TTC549 (cell line): ENCODE measurements around the gene PHF2.
"Not testable (repeated sequence)": the region's sequence is repeated elsewhere in the genome, so short reads cannot be mapped to it uniquely, and the experiment has no call there.

Source experiments
- FAIRE-seq: peaks from 2 replicates; lab custom pipeline; 2012; peaks lifted over from hg19 to GRCh38; lab: Jason Lieb, UNC

Gene PHF2

DNA sequence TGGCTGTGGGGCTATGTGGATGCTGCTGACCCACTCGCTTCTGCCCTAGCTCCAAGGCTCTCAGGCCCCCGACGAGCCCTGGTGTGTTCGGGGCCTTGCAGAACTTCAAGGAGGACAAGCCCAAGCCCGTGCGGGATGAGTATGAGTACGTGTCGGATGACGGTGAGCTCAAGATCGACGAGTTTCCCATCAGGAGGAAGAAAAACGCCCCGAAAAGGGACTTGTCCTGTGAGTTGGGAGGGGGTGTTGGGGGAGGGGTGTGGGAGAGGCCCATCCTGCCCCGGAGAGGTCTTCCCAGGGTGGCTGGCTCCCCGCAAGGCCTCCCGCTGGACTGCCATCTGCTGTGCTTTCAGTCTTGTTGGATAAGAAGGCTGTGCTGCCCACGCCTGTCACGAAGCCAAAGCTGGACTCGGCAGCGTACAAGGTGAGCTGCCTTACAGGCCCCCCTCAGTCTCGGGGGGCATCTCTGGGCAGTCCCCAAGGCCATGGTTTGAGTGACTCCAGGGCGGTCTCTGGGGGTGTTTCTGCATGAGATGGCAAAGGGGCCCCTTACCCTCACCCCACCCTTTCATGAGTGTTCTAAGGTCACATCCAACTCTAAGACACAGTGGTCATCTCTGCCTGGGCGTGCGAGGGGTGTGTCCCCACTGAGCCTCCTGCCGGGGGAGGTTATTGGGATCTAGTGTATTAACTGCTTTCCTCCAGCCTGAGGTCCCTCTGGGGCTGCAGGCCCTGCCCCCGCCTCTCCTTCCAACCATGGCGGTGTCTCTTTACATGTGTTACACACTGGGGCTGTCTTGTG lies 89.5 kb downstream of the PHF2 start:
- FAIRE-seq = no peak

DNA sequence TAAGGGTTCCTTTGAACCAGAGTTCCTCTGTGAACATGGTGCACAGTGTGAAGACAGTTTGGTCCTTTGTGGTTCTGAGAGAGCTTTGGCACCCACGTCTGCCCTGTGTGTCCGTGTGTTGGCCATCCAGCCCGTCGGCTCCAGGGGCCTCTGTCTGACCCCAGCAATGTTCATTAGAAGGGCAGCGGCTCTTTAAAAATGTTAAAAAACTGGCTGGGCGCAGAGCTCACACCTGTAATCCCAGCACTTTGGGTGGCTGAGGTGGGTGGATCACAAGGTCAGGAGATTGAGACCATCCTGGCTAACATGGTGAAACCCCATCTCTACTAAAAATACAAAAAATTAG lies 90.0 kb downstream of the PHF2 start:
- FAIRE-seq = not testable (repeated sequence)

DNA sequence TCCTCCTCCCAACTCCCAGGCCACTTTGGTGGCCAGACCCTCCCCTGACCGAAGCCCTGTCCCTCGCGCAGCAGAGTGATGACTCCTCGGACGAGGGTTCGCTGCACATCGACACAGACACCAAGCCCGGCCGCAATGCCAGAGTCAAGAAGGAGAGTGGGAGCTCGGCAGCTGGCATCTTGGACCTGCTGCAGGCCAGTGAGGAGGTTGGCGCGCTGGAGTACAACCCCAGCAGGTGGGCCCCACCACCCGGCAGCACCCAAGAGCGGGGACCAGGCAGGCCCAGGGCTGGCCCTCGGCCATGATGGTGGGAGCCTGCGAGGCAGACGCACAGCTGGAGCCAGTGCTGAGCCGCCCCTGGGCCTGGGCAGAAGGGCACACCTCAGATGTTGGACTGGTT lies 90.6 kb downstream of the PHF2 start:
- FAIRE-seq = no peak

DNA sequence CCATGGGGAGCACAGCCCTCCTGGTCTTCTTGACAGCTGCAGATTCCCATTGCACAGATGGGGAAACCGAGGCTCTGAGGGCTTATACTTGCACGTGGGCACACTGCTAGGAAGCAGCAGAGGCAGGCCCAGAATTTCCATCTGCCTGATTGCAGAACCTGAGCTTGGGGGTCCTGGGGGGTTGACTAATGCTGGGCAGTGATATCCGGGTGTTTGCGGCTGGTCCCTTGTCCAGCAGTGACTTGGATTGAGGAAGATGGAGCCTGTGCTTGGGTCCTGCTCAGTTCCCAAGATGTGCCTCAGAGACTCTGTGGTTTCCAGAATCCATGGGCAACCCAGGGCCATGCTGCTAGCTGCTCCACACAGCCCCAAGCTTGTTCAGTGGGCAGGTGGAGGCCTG lies 91.2 kb downstream of the PHF2 start:
- no peak for FAIRE-seq

DNA sequence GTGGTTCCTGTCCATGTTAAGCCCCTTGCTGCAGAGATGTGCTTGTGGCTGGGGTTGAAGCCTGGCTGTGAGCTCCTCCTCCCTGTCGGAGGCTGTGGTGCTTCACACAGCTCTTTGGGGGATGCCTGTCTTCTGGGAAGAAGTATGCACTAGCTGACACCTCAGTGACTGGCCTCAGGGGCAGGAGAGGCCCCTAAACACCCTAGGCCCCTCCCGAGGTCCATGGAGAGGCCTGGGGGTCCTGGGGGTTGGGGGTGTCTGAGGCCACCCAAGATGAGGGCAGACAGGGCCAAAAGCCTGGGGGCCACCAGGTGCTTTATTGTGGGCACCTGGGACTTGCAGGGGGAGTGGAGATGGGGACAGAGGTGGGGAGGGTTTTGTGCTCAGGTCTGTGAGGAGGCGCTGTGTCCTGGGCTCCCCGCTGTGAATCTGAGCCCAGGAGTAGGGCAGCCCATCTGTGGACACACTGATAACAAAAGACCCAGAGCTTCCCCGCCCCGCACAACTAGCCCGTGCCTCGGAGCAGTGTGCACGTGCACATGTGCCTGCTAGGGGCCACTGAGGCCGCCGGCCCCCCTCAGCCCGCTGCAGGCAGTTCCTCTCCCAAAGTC lies 92.0 kb downstream of the PHF2 start:
- FAIRE-seq = no peak

DNA sequence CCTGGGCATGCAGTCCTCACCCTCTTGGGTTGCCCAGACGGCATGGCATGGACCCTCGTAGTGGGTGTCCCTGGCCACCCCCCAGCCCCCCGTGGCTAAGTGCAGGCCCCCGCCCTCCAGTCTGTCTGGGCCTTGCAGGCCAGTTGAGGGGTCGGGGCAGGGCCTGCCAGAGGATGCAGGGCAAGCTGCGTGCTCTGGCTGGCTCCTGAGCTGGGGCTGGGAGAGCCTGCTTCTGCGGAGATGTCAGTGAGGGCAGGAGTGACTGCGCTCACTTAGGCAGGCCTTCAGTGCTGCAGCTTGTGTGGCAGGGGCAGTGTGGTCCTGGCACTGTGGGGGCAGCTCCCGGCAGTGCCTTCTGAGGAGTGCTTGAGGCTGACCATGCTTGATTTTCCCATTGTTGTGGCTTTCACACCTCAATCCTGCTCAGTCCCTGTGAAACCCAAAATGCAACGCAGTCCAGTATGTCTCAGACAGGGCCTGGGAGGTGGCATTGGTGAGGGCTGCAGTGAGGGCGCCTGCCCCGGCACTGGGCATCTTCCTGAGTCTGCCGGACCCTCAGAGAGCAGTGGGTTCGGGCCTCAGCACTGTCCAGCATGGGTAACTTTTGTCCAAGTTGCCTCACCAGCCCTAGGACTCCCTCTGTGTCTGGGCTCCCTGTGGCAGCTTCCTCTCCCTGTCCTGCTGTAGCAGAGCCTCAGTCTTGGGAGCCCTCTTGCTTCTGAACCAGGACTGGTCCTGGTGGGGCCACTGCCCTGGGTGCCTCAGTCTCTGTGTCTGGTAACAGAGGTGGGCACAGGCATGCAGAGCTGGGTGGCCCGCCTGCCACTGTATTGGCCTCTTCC lies 93.0 kb downstream of the PHF2 start:
- no peak for FAIRE-seq

DNA sequence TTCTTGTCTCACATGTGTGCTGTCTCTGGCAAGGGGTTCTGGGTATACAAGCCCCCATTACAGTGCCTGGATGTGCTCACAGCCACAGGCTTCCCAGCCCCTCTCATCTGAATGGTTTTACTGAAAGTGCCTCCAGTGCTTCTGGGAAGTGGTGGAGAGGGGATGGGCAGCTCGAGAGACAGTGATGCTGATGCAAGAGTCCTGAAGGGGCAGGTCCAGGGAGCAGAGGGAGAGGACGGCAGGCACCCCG lies 93.5 kb downstream of the PHF2 start:
- no peak for FAIRE-seq

DNA sequence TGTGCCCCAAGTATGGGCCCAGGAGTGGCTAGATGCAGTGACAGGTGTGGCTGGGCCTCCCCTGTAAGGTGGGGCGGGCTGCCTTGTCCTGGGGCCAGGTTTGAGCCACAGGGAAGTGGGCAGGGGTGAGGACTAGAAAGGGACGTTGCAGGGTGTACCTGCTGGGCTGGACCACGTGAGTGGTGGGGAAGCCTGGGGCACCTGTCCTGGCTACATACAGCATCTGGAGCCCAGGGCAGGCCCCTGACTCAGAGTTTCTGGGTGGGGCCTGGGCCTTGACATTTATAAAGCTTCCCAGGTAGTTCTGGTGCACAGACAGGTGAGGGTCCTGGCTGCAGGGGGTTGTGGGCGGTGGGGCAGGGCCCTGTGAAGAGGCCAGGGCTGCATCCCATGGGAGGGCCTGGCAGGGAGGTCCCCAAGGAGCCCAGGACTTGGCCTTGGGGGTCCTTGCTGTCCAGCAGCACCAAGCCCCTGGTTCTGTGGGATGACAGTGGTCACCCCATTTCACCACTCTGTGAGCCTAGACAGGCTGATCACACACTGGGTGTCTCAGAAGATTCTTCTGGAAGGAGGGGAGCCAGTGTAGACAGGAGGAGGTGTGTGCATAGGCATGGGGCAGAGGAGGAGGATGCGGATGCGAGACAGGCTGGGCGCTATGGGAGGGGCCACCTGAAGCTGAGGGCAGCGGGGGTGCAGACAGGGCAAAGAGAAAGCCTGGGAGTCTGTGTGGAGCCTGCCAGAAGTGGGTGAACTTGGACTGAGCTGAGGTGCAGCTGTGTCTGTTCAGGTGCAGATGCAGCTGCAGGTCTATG lies 94.0 kb downstream of the PHF2 start:
- FAIRE-seq = no peak

DNA sequence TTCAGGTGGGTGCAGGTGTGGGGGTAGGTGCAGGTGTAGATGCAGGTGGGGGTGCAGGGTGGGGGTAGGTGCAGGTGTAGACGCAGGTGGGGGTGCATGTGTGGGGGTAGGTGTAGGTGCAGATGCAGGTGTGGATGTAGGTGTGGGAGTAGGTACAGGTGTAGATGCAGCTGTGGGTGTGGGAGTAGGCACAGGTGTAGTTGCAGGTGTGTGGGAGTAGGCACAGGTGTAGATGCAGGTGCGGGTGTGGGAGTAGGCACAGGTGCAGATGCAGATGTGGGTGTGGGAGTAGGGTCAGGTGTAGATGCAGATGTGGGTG lies 94.6 kb downstream of the PHF2 start:
- FAIRE-seq = no peak

DNA sequence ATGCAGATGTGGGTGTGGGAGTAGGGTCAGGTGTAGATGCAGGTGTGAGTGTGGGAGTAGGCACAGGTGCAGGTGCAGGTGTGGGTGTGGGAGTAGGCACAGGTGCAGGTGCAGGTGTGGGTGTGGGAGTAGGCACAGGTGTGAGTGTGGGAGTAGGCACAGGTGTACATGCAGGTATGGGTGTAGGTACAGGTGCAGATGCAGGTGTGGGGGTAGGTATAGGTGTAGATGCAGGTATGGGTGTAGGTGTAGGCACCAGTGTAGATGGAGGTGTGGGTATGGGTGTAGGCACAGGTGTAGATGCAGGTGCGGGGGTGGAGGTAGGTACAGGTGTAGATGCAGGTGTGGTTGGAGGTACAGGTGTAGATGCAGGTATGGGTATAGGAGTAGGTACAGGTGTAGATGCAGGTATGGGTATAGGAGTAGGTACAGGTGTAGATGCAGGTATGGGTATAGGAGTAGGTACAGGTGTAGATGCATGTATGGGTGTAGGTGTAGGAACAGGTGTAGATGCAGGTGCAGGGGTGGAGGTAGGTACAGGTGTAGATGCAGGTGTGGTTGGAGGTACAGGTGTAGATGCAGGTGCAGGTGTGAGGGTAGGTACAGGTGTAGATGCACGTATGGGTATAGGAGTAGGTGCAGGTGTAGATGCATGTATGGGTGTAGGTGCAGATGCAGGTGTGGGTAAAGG lies 96.1 kb downstream of the PHF2 start:
- not testable (repeated sequence) for FAIRE-seq

DNA sequence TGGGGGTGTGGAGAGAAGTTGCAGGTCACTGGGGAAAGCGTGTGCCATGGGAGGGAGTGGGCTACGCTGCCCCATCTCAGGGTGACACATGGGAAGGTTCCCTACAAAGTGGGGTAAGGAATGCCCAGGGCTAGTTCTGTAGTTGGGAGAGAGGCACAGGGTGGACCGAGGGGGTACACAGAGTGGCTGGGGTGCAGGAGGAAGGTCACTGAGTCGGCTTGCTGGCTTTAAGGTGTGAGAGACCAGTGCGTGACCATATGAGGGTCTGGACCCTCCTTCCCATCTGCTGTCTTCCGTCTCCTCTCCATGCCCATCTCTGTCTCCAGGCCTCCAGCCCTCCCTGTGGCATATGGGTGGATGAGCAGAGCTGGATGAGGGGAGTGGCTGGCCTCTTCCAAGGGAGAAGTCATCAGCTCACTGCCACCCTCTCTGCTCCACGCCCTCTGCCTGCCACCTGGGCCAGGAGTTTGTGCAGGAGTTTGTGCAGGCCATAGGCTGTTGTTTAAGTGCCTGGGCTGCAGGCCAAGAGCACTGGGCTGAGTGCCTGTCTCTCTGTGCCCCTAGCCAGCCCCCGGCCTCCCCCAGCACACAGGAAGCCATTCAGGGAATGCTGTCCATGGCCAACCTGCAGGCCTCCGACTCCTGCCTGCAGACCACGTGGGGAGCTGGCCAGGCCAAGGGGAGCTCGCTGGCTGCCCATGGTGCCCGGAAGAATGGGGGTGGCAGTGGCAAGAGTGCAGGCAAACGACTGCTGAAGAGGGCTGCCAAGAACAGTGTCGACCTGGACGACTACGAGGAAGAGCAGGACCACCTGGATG lies 96.8 kb downstream of the PHF2 start:
- FAIRE-seq = no peak

DNA sequence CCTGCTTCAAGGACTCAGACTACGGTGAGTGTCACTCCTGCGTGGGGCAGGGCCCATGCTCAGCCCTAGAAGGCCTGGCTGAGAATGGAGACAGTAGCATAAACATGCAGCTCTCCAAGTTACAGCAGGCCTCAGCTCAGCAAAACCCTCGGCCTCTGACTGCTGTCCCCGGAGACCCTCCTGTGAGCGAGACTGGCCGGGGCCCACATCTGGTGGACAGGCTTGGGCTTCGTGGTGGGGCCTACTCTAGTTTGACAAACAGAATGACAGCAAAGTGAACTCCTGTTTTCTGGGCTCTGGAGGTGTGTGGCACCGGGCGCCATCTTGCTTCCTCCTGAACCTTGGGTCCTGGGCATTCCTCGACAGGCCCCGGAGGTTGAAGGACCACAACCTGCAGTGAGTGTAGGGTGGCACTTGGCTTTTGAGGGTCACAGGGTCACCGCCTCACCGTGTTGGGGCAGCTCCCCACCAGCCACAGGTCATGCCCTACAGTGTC lies 97.5 kb downstream of the PHF2 start:
- no peak for FAIRE-seq

DNA sequence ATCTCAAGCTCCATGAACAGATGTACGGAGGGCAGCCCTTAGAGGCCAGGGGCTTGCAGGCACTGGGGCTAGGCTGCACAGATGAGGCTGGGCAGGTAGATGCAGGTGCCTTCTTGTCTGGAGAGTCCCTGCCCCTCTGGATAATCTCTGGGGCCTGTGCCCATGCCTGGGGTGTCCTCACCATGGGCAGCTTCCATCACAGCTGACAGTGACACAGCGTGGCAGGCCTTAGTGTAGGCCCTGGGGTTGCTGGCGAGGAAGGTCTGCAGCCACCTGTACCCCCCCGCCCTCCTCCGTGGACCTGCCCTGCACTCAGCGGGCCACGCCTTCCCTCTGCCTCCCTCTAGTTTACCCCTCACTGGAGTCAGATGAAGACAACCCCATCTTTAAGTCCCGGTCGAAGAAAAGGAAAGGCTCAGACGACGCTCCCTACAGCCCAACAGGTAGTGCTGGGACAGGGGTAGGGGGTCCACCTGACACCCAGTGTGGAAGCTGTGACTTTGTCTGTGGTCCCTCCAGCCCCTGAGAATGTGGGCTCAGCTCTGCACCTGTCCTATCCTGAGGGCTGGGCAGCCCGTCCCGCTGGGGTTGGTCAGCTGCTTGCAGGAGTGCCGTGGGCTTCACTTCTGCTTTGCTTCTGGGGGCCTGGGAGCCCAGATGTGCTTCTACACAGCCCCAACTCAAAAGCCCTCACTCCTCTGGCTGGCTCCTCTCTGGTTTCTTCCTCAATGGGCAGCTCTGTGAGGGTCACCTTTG lies 98.4 kb downstream of the PHF2 start:
- no peak for FAIRE-seq

DNA sequence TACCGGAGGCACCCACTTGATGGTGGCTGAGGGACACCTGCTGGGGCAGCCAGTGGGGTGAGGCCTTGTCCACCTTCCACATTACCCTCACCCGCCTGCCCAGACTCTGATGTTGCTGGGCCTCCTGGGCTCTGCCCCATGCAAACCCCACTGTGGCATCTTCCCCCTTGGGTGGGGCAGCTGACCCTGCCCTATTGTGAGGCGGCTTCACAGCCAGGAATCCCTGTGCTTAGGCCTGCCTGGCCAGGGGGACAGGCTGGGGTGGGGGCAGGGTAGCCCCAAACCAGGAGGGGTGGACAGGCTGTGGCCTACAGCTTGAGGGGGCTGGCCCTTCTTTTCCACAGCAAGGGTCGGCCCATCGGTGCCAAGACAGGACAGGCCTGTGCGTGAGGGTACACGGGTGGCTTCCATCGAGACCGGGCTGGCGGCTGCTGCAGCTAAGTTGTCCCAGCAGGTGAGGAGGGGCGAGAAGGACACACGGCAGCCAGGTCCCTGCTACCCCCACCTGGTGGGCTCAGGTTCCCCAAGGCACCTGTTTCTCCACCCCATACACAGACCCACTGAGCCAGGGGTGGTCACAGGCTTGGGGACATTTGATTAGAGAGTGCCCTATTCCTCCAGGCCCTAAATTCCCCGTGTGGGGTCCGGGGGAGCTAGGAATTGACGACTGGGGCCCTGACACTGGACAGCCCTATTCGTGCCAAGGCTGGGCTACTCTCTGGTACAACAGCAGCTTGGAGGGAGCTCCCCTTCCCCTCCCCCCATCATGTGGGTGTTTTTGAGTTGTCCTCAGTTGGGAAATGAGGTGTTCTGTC lies 99.2 kb downstream of the PHF2 start:
- FAIRE-seq = no peak

DNA sequence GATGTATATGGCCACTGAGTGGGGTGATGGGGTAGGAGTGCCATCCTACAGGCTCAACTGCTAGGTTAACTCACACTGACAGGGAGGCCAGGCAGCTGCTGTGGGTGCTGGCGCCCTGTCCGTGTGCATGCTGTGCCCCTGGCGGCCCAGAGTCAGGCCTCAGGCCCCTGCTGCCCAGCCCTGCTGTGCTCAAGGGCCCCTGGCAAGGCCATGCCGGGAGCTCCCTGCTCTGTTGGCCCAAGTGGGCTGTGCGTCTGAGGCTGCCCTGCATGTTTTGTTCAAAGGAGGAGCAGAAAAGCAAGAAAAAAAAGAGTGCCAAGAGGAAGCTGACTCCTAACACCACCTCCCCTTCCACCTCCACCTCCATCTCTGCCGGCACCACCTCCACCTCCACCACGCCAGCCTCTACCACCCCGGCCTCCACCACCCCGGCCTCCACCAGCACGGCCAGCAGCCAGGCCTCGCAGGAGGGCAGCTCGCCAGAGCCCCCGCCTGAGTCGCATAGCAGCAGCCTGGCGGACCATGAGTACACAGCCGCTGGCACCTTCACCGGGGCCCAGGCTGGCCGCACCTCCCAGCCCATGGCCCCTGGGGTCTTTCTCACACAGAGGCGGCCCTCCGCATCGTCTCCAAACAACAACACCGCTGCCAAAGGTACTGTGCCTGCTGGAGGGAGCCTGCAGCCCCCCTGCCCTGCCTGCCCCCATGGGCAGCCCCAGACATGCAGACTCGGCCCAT lies 100.1 kb downstream of the PHF2 start:
- FAIRE-seq = no peak

DNA sequence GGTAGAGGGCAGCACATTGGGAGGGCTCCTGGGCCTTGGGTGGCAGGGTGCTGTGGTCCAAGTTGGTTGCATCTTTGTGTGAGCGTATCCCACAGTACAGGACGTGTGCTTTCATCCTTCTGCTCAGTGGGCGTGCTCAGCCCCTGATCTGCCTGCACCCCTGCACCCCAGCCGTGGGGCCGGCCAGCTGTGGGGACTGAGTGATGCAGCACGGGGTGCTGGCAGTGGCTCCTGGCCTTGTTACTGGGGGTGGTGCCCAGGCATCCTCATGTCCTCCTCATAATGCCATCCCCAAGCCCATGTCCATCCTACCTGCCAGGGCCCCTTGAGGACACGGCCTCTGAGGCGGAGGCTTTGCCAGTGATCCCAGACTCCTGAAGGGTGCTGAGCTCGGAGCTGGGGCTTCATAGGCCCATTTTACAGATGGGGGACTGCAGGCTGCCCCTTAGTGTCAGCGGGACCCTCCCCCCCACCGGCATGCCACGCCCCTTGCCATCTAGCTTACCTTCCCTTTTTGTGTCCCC lies 100.7 kb downstream of the PHF2 start:
- no peak for FAIRE-seq

DNA sequence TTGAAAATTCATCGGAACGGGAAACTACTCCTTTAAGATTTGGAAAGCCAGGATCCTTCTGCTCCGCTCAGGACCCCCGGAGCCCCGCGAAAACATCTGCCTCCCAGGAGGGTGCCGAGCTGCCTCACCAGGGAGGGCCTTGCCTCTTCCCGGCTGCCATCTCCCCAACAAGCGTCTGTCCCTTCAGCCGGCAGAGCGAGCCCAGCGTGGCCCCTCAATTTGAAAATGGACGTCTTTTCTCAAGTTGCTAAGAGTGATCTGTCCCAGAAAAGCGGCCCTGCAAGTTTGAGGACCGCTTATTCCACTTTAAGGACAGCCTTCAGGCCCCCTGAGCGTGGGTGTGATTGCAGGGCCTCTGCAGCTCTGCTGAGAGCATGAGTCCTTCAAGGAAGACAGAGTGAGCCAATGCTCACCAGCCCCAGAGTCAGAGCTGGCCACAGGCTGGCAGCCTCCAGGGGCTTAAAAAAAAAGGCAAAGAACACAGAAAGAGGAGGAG lies 101.3 kb downstream of the PHF2 start:
- FAIRE-seq = no peak

DNA sequence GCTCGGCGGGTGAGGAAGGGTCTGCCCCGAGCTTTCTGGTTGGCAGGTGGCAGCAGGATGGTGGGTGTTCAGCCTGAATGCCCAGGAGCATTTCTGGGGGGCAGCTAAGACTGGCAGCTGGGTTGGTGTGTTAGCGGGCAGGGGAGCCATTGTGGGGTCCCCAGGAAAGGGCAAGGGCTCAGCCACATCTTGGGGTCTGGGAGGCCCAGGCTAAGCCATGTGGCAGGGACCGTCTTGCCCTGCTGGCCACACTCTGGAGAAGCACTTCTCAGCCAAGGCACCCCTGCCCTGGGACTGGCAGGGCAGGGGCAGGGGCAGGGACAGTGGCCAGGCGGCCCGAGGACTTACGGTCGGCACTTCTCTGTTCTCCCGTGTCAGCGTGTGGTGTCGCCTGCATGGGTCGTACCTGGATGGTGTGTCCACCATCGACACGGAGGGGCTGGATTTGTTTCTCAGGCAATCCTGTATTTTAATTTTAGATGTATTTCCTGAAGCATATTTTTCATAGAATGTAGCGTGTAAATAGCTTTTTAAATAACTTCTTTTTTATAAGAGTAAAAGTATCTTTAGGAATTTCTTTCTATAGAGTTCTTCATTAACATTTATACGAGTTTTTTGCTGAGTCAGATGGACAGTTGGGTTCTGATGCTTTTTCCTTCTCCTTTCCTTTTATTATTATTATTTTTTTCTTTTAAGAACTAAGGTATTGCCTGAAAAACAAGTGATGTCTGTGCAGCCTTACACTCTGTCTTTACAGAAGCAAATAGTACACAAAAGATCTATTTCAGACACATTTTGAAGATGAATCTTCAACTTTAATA lies 102.0 kb downstream of the PHF2 start:
- FAIRE-seq = no peak
